Right renal pelvis (tissue), 4 donors: ENCODE measurements around the gene MTHFD2L. TPM values are rescaled to one million over a fixed set of nuclear protein-coding genes. Genes with fewer than 3 reads are reported as not detected.

Experiments used
- DNase-seq, 4 donors: peaks; one replicate each; pipeline ENCODE4 v3.0.0-alpha.2; 2013; ENCODE audit warnings: low read depth in 4 of 4, low spot score in 3 of 4, missing footprints in 1 of 4
- polyA plus RNA-seq, 4 donors: library from polyadenylated mRNA; unstranded; fragments of 120-200 nt; gene quantifications; one replicate each; pipeline ENCODE4 v1.2.1, GENCODE V29; 2013; ENCODE audit not compliant: insufficient read length in 4 of 4

MTHFD2L gene
- polyA plus RNA-seq, 4 donors = 22.6 to 31.0 (median 29.5) TPM

DNA sequence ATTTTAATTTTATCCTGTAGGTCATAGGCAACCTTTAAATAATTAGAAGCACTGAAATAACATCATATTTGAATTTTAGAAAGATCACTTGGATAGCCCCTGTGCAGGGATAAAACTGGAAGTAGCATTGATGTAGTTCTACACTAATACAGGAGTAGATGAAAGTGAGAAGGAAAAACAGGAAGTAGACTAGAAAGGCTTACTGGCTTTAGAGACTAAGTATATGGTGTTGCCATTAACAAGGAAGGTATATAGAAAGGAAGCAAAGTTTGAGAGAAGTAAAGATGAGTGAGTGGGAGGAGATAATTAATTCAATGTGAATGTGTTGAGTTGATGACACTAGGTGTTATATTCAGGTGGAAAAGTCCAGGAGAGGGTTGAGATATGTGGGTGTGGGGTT lies 77.2 kb downstream of the MTHFD2L start:
- no peak for DNase-seq

DNA sequence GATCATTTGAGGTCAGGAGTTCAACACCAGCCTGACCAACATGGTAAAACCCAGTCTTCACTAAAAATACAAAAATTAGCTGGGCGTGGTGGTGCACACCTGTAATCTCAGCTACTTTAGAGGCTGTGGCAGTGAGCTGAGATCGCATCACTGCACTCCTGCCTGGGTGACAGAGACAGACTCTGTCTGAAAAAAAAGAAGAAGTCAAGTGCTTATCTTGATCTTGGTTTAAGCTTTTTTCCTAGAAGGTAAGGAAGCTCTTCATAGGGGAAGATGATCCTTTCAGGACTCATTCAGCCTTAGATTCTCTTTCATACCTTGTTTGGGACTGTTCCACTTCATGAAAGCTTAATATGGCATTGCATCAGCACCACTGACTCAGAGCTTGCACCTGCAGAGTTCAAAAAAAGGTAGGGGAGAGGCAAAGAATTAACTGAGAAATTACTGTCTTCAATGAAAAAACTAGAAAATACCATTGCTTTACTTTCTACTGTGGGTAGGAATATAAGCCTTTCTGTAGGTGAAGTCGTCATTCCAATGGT lies 79.6 kb downstream of the MTHFD2L start:
- DNase-seq = no peak

DNA sequence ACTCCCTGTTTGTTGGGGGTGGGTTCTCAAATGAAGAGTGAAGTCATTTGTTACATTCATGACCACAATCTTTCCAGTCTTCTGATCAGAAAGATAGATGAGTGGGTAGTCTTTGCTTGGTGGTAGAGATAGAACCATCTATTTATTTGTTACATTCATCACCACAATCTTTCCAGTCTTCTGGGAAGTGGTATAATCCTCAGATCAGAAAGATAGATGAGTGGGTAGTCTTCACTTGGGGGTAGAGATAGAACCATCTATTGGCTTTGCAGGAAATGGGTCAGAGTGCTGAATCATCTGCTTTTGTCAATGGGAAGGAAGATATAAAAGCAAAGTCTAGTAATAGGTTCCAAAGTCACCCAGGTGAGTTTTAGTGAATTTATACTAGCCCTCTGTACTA lies 86.1 kb downstream of the MTHFD2L start:
- no peak for DNase-seq

DNA sequence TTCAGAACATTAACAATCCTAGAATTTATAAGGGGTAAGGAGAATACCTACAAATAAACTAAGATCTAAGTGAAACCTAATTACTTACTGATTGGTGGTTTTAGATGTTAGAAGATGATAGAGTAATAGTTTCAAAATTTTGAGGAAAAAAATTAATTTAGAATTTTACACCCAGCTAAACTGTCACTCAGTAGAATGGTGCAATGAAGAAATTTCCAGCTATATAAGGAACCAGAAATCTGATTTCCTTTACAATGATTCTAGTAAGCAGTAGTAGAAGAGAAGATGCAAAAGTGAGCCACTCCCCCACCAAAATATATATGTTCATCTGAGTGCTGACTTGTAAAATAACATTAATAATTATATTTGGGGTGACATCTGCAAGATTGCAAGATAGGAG lies 95.0 kb downstream of the MTHFD2L start:
- DNase-seq = no peak

DNA sequence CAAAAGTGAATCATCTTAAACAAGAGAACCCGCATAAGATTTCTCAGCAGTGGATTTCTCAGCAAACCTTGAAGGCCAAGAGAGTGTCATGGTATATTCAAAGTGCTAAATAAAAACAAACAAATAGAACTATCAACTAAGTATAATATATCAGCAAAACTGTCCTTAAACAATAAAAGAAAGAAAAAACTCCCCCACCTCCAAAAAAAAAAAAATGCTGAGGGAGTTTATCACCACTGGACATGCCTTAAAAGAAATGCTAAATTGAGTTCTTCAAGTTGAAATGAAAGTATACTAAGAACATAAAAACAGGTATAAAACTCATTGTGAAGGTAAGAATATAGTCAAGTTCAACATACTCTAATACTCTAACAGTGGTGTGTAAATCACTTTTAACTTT lies 96.5 kb downstream of the MTHFD2L start:
- DNase-seq = no peak

DNA sequence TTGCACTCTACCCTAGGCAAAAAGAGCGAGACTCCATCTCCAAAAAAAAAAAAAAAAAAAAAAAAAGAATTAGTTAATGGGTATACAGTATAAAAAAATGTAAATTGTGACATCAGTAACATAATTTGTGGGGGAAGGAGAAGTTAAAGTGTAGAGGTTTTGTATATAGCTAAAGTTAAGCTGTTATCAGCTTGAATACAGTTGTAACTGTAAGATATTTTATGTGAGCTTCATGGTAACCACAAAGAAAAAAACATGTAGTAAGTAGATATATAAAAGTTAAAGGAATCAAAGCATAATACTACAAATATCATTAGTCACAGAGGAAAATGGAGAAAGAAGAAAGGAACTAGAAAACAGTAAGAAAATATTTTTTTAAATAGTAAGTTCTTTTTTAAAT lies 97.2 kb downstream of the MTHFD2L start:
- DNase-seq = no peak

DNA sequence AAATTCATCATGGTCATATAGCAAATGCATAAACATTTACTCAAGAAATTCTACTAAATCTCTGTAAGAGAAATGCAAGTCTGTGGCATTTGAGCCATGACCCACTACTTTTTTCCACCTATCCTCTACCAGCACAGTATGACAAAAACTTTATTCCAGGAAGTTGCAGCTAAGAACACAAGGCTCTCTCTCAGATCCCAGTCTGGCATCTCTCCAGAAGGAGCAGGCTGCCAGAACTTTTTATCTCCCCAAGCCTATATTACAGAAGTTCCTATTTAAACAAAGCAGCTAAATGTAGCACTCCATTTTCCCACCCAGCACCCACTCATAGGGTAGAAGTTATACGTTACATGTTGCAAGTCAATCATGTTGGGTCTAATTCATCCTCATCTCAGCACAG lies 101.0 kb downstream of the MTHFD2L start:
- DNase-seq = peak in 1 of 4 donors; percentile 5

DNA sequence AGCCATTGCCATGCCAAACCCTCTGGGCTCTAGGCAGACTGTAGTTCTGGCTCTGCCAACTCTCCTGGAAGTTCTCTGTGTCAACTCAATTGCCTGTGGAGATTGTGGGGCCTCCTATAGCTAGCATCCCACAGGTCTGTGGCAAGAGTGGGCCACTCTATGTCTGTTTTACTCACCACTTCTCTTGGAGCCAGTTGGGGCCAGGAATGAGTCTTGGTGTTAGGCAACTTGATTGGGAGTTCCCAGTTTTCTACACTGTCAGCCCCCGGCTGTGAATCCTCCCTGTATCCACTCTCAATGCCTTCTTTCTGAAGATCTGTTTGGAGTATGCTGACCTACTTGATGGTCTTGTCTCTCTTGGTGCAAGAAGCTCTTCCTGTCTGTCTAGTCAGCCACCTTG lies 102.1 kb downstream of the MTHFD2L start:
- DNase-seq = no peak

DNA sequence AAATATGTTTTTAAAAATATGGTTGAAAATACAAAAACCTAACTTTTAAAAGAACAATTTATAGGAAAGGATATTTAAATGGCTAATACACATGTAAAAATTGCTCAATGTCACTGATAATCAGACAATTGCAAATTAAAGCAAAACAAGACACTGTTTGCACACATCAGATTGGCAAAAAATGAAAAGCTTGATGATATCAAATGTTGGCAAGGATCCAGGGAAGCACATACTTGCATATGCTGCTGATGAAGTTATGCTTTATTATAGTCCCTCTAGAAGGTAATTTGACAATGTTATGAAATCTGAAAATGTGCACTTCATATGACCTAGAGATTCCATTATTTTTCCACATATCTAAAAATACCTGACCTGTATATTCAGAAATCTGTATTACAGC lies 104.6 kb downstream of the MTHFD2L start:
- DNase-seq = no peak

DNA sequence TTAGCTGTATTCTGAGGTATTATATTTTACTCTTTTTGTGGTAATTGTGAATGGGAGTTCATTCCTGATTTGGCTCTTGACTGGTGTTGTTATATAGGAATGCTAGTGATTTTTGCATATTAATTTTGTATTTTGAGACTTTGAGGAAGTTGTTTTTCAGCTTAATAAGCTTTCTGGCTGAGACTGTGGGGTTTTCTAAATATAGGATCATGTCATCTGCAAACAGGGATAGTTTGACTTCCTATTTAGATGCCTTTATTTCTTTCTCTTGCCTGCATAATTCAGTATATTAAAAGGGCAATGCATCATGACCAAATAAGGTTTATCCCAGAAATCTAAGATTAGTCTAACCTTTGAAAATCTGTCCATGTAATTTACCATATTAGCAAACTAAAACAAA lies 105.6 kb downstream of the MTHFD2L start:
- DNase-seq = no peak

DNA sequence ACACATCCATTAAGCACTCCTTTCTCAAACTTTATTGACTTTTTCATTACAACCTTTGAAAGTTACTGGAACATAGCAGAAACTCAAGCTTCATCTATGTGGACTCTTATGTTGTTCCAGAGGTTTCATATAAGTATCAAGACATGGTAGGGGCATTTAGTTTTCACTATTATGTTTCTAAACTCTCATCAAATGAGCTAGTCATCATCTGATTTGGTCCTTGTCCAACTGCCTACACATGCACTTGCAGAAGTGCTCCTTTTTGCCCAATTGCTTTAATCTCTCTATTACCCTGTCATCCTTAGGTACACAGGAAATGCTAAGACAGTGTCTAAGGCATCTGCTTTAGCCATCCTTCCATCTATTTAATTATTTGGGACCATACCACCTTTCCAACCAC lies 108.2 kb downstream of the MTHFD2L start:
- DNase-seq = no peak

DNA sequence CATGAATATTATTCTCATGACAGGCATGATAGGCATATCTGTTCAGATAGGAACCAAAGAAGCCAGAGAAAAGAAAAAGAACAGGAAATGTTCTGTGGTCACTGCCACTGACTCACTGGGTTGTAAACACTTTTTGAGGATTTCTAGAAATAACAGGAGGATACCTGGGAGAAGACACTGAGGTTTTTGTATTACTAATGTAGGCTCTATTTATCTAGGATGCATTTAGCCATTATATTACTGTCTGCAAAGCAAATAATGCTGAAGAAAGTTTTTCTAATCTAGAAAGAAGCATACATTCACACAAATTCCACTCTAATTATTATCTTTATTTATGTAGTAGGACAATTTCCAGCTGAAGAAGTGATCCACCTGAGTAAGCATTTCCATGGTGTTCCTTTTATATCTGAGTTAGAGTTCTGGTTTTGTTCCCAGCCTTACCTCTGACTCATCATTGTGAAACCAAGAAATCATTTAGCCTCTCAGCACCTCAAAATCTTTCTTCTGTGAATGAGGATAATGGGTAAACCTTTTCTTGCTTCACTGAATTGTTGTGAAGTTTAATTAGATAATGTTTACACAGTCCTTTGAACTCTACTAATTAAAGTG lies 110.2 kb downstream of the MTHFD2L start:
- DNase-seq = no peak

DNA sequence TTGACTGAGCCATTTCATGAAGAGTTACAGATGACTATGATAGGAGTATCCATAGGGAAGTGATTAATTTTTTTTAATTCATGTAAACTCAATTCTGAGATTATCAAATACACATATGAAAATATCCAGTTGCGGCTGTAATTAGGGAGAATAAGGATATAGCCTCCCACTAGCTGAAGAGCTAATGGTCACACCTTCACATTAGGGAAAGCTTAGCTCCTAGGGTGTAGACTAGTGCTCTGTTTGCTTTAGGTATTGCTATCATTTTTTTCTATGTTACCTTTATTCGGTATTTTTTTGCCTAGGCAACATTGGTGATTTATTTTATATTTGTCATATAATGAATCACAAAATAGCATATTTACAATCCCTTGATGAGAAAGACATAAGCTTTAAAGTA lies 110.7 kb downstream of the MTHFD2L start:
- DNase-seq = no peak

DNA sequence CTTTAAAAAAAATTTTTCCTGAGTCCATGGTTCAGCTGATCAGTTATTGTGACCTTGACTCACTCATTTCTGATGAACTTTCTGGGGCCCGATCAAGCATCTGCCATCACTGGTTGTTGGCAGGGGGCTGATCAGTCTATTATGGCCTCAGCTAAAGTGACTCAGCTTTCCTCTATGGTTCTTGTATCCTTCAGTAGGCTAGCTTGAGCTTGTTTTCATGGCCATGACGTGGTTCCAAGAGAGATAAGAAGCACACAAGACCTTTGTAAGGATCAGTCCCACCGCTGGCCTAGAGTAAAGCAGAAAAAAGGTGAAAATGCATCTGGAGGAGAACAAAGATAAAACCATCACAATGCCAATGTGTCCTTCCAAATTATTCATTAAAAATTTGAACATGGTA lies 120.6 kb downstream of the MTHFD2L start:
- no peak for DNase-seq

DNA sequence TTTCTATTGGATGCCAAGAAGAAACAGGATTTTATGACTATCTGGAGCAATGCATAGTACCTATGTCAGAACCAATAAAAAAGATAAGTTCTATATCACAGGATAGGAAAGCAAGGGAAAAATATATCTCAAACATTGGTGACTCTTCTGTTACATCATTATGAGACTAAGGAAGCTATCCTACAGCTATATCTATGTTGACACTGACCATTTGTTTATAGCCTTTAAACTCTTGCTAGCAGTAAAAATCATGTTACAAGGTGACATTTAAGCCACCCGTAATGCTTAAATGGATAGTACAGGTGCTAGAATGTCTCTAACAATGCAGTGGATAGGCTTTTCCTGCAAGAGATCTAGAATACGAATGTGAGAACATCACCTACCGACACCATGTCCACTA lies 121.8 kb downstream of the MTHFD2L start:
- DNase-seq = no peak

DNA sequence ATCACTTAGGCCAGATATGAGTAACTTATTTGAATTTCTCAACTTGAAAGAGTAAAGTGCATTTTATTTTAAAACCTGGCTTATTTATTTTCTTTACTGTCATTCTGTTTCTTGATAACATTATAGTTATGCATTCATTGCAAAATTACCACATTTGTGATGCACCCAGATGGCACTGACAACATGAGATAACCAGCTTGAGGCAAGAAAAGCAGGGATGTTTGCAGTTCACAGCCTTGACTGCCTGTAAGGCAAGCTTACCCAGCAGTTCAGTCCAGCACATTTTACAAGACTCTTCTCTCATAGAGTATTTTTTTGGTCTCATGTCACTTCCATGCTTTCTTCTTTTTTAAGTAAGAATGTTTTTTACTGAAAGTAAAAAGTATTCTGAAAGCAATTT lies 125.0 kb downstream of the MTHFD2L start:
- no peak for DNase-seq

DNA sequence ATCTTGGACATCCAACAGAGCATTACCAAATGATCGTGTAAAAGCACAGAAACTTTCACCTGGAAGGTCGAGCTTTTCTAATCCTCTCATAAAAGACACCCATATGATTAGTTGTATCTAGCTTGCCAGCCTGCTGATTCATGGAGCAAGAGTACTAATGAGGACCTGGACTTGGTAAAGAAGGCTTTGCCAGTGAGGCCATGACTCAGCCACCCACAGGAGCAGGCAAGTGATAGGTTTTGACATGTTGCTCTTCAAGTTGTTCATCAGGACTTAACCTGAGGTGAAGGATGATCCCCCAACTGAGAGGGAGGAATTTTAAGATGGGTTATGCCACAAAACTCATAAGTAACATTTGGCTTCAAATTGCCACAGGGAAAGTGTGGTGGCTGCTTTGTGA lies 125.7 kb downstream of the MTHFD2L start:
- DNase-seq = no peak

DNA sequence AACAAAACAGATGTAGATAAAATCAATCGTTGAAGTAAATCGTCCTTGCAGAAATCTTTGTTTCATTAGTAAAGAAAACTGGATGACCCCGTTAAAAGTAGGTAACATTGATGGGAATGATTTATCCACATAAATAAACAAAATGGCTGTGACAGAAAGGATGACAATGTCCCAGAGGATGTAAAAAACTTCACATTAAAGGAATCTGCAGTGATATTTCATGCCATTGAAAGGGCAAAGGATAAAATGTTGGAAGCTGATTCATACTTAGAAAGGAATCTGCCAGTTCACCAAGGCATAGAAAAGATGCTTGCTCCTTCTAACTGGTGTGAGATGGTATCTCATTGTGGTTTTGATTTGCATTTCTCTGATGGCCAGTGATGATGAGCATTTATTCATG lies 126.1 kb downstream of the MTHFD2L start:
- DNase-seq = no peak

DNA sequence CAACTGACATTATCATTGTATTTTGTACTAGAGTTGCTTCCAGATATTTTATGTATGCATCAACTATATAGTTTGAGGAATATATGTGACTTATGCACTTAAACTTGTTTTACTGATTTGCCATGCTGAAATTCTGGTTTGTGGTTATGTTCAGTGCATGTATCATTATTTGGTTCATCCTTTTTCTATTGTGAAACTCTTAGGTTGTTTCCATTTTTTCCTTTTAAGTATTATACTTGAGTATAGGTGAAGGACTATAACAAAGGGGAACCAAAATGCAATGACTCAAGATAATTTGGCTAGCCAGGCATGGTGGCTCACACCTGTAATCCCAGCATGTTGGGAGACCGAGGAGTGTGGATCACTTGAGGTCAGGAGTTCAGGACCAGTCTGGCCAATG lies 129.2 kb downstream of the MTHFD2L start:
- DNase-seq = no peak

DNA sequence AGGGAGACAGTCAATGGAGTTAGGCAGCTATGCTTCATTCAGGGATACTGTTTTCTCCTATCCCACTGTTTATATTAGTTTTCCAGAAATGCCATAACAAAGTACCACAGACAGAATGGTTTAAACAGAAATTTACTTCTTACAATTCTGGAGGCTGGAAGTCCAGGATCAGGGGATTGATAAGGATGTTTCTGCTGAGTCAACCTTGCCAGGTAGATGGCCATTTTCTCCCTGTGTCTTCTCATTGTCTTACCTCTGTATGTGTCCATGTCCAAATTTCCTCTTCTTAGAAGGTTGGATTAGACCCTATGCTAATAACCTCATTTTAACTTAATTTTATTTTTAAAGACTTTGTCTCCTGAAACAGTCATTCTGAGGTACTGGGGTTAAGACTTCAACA lies 129.9 kb downstream of the MTHFD2L start:
- DNase-seq = no peak

DNA sequence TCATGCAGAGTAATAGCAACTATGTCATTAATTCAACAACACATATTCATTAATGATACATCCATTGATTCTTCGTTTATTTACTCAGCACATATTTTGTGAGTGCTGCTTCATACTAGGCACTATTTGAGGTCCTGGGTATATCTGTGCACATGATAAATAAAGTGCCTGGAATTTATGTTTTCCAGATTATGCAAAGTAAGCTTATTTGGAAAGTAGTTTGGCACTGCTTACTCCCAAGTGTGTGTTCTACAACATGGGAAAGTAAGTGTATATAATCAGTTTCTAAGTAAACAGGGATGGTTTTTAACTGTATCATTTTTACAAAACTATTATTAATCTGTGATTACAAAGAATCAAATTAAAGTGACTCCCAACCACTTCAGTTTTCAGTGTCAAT lies 133.6 kb downstream of the MTHFD2L start:
- DNase-seq = no peak

DNA sequence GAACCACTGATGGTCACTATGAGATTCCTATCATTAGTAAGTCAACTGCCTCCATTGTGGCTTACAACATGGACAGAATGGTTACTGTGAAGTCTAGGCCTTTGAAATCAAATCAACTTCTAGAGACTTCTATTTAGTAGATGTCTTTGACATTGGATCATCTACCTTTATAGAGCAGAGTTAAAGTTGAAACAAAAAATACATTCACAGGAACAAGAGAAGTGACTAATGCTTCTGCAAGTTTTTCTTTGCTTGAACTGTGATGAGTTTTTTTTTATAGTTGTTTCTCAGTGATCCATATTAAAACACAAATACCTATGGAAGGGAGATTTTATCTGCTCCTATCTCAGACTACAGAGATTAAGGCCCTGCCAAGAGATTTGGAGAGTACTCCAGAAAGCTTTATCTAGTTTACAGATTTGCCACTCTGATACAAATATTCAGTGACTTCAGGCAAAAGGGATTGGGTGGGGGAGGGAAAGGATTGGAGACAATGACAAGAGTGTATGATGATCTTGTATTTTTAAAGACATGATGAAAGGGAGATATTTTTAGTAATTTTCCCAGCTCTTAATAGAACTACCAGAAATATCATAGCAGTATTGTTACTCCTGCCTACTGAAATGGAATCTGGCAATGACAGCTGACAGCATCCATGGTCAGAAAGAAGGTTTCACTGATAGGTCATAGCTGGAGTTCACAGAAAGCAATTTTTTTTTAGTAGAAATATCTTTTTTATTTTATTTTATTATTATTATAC lies 134.4 kb downstream of the MTHFD2L start:
- no peak for DNase-seq
